GM23338 (cell line): ENCODE results near the gene TYR. TPM values are rescaled to one million over a fixed set of nuclear protein-coding genes. Genes with fewer than 3 reads are reported as not detected.

Experiments
- ATAC-seq: fragments of 200-7000 bp; cut with Tn5 transposase; 3 replicates; pipeline ENCODE4 v1.9.1; 2020
- DNase-seq: peaks from one replicate; pipeline ENCODE4 v3.0.0-alpha.2; 2015; ENCODE audit warnings: low spot score
- H2AFZ ChIP-seq: fragments of 200-600 bp; sonication (generic); 2 replicates; pipeline ENCODE4 v1.8.0; 2016; ENCODE audit warnings: antibody characterized with exemption, mild to moderate bottlenecking, moderate library complexity
- H3F3A ChIP-seq: fragments of 200-600 bp; sonication (generic); replicated peaks from 2 replicates; pipeline ENCODE4 v1.8.0; 2017; ENCODE audit warnings: antibody characterized with exemption, mixed run types, low read depth
- H3K27ac ChIP-seq: fragments of 200-600 bp; sonication (generic); 2 replicates; pipeline ENCODE4 v1.6.1; 2016; ENCODE audit warnings: low read depth
- H3K27me3 ChIP-seq: fragments of 200-600 bp; sonication (generic); 2 replicates; pipeline ENCODE4 v1.8.0; 2016; ENCODE audit warnings: mild to moderate bottlenecking, mixed run types, moderate library complexity; ENCODE audit not compliant: insufficient read depth
- H3K36me3 ChIP-seq: fragments of 200-600 bp; sonication (generic); 2 replicates; pipeline ENCODE4 v1.8.0; 2016; ENCODE audit warnings: mild to moderate bottlenecking; ENCODE audit not compliant: insufficient read depth
- H3K4me1 ChIP-seq: fragments of 200-600 bp; sonication (generic); 2 replicates; pipeline ENCODE4 v1.8.0; 2016; ENCODE audit warnings: mild to moderate bottlenecking, moderate library complexity; ENCODE audit not compliant: insufficient read depth
- H3K4me2 ChIP-seq: fragments of 200-600 bp; sonication (generic); 2 replicates; pipeline ENCODE4 v1.7.1; 2017; ENCODE audit warnings: mixed run types
- H3K4me3 ChIP-seq: fragments of 200-600 bp; sonication (generic); 2 replicates; pipeline ENCODE4 v1.6.1; 2016; ENCODE audit warnings: mixed run types
- H3K79me2 ChIP-seq: fragments of 200-600 bp; sonication (generic); replicated peaks from 2 replicates; pipeline ENCODE4 v1.8.0; 2017; ENCODE audit warnings: mild to moderate bottlenecking; ENCODE audit not compliant: insufficient read depth
- H3K9me2 ChIP-seq: fragments of 200-600 bp; sonication (generic); 2 replicates; pipeline ENCODE4 v1.8.0; 2017; ENCODE audit not compliant: insufficient read depth
- H4K20me1 ChIP-seq: fragments of 200-600 bp; sonication (generic); replicated peaks from 2 replicates; pipeline ENCODE4 v1.8.0; 2017; ENCODE audit warnings: mild to moderate bottlenecking; ENCODE audit not compliant: insufficient read depth
- H3K27ac Mint-ChIP-seq: 2 replicates; pipeline ENCODE4 v1.8.0; 2020; ENCODE audit warnings: inconsistent platforms, mild to moderate bottlenecking, moderate library complexity, mixed read lengths
- H3K27me3 Mint-ChIP-seq: 3 replicates; pipeline ENCODE4 v1.8.0; 2022; ENCODE audit warnings: low read depth, mild to moderate bottlenecking, moderate library complexity, mixed read lengths, inconsistent platforms; ENCODE audit not compliant: insufficient read depth, poor library complexity
- H3K36me3 Mint-ChIP-seq: 3 replicates; pipeline ENCODE4 v1.8.0; 2021; ENCODE audit warnings: low read depth, mild to moderate bottlenecking, inconsistent platforms, moderate library complexity, mixed read lengths
- H3K4me1 Mint-ChIP-seq: 3 replicates; pipeline ENCODE4 v1.8.0; 2020; ENCODE audit warnings: mild to moderate bottlenecking, inconsistent platforms, mixed read lengths
- H3K4me3 Mint-ChIP-seq: 3 replicates; pipeline ENCODE4 v1.8.0; 2021; ENCODE audit warnings: moderate library complexity, mild to moderate bottlenecking, inconsistent platforms, mixed read lengths
- H3K9me3 Mint-ChIP-seq: 3 replicates; pipeline ENCODE4 v1.8.0; 2020; ENCODE audit warnings: moderate library complexity, mild to moderate bottlenecking, inconsistent platforms, mixed read lengths
- CREB1 ChIP-seq: fragments of 250-450 bp; sonication (Bioruptor Pico); IDR thresholded peaks from 2 replicates; pipeline ENCODE4 v1.5.0; 2020; ENCODE audit warnings: low read depth, mild to moderate bottlenecking, moderate library complexity
- CTCF ChIP-seq, 2 experiments: fragments of 200-600 bp in 1 of 2; sonication (generic) in 1 of 2; conservative IDR thresholded peaks; 2 replicates each; pipeline versions ENCODE4 v1.5.1 to v1.6.1; 2016 to 2017; ENCODE audit warnings: antibody characterized with exemption in 2 of 2, low read depth in 2 of 2, mild to moderate bottlenecking in 2 of 2, moderate library complexity in 1 of 2
- ETS1 ChIP-seq: IDR thresholded peaks from 2 replicates; pipeline ENCODE4 v1.6.1; 2016; ENCODE audit warnings: antibody characterized with exemption
- EZH2 ChIP-seq: fragments of 200-600 bp; sonication (generic); IDR thresholded peaks from one replicate; pipeline ENCODE4 v1.8.0; 2017; ENCODE audit warnings: antibody characterized with exemption, mild to moderate bottlenecking, low read depth; ENCODE audit not compliant: unreplicated experiment
- EZH2phosphoT487 ChIP-seq: fragments of 200-600 bp; sonication (generic); IDR thresholded peaks from one replicate; pipeline ENCODE4 v1.8.1; 2018; ENCODE audit warnings: antibody characterized with exemption; ENCODE audit not compliant: unreplicated experiment
- JUNB ChIP-seq: IDR thresholded peaks from one replicate; pipeline ENCODE4 v1.6.1; 2016; ENCODE audit warnings: antibody characterized with exemption; ENCODE audit not compliant: unreplicated experiment
- NANOG ChIP-seq: IDR thresholded peaks from 2 replicates; pipeline ENCODE4 v1.6.1; 2016; ENCODE audit warnings: antibody characterized with exemption, borderline replicate concordance
- POLR2AphosphoS5 ChIP-seq: IDR thresholded peaks from 2 replicates; pipeline ENCODE4 v1.6.1; 2016; ENCODE audit warnings: antibody characterized with exemption, low read depth
- REST ChIP-seq: IDR thresholded peaks from one replicate; pipeline ENCODE4 v1.6.1; 2018; ENCODE audit warnings: antibody characterized with exemption; ENCODE audit not compliant: unreplicated experiment
- STAT1 ChIP-seq: IDR thresholded peaks from one replicate; pipeline ENCODE4 v1.6.1; 2016; ENCODE audit warnings: antibody characterized with exemption; ENCODE audit not compliant: unreplicated experiment
- ZNF114 ChIP-seq: fragments of 250-450 bp; sonication (Bioruptor Pico); IDR thresholded peaks from 2 replicates; pipeline ENCODE4 v1.5.0; 2020; ENCODE audit warnings: mild to moderate bottlenecking, moderate library complexity
- ZNF331 ChIP-seq: fragments of 250-450 bp; sonication (Bioruptor Pico); IDR thresholded peaks from 2 replicates; pipeline ENCODE4 v1.5.0; 2020; ENCODE audit warnings: low read depth, mild to moderate bottlenecking, moderate library complexity
- ZNF462 ChIP-seq: fragments of 250-450 bp; sonication (Bioruptor Pico); IDR thresholded peaks from 2 replicates; pipeline ENCODE4 v1.5.0; 2020; ENCODE audit warnings: mild to moderate bottlenecking, moderate library complexity
- polyA plus RNA-seq: library from polyadenylated mRNA; unstranded; fragments of >200 nt; fragmentation: Nextera tagmentation; extraction: Ambion mirVana; gene quantifications from 2 replicates; pipeline ENCODE4 v1.2.1, GENCODE V29; 2016
- total RNA-seq: library from RNA; depleted of rRNA; stranded (reverse); fragments of >200 nt; shearing (Covaris generic); gene quantifications from 2 replicates; pipeline ENCODE4 v1.2.3, GENCODE V29; 2014

Gene TYR
- total and polyA plus RNA-seq, 2 experiments from 2014 or later: 0.08 TPM; not detected in 1

- TF ChIP-seq ZNF462 (CRISPR knock-in tag) (no peak), POLR2AphosphoS5 (no peak), CREB1 (CRISPR knock-in tag) (no peak), EZH2 (no peak)
Observed at GRCh38 chr11:89136606-89137005, 41.1 kb upstream of the TYR start (continued).

- Mint-ChIP-seq H3K9me3 (no peaks in the 10 kb centered on the region), H3K27me3 (no peaks in the 10 kb centered on the region), H3K27ac (no peak overlapping the region), H3K4me1 (peaks cover 13% of the 10 kb centered on the region; the same call in 2 of the 3 replicates), H3K36me3 (no peaks in the 10 kb centered on the region), H3K4me3 (no peak overlapping the region)
- no peak overlapping the region for H3K27ac ChIP-seq
- no peaks in the 10 kb centered on the region for H3K4me1 ChIP-seq
- H2AFZ ChIP-seq: no peak overlapping the region
- H3K27me3 ChIP-seq: no peaks in the 10 kb centered on the region
- DNase-seq: no peak
- no peaks in the 10 kb centered on the region for H3K9me2 ChIP-seq
- no peaks in the 10 kb centered on the region for H4K20me1 ChIP-seq
- no peak overlapping the region for H3K4me2 ChIP-seq
- no peaks in the 10 kb centered on the region for H3K36me3 ChIP-seq
- no peak for ATAC-seq
- H3K4me3 ChIP-seq: no peak overlapping the region
- H3F3A ChIP-seq: no peaks in the 10 kb centered on the region
- H3K79me2 ChIP-seq: no peaks in the 10 kb centered on the region
- TF ChIP-seq ZNF331: no peak
- TF ChIP-seq JUNB: no peak
- TF ChIP-seq STAT1: no peak
- TF ChIP-seq NANOG: no peak
- no peak for TF ChIP-seq EZH2
- no peak for TF ChIP-seq CREB1 (CRISPR knock-in tag)
- TF ChIP-seq CTCF (conservative IDR thresholded peaks at IDR 0.05; ENCODE audit: low read depth in 2 of 2): no peak
- TF ChIP-seq EZH2phosphoT487: no peak
- no peak for TF ChIP-seq ETS1
- TF ChIP-seq POLR2AphosphoS5: no peak
- TF ChIP-seq REST: no peak
- no peak for TF ChIP-seq ZNF114 (CRISPR knock-in tag)
Observed at GRCh38 chr11:89147229-89147628, 30.4 kb upstream of the TYR start.
